Uterus (tissue), 4 donors: ENCODE results near the gene PRKCE. TPM values are rescaled to one million over a fixed set of nuclear protein-coding genes. Genes with fewer than 3 reads are reported as not detected.

Experiments
- DNase-seq, 2 donors: peaks; one replicate each; pipeline ENCODE4 v3.0.0-alpha.2; 2019 to 2020
- H3K27ac ChIP-seq, 2 donors: fragments of 200-600 bp; sonication (generic); 1 replicate in 1 of 2; 2 replicates in 1 of 2; pipeline ENCODE4 v1.5.1; 2016 to 2018
- H3K27me3 ChIP-seq, 2 donors: fragments of 200-600 bp; sonication (generic); one replicate each; pipeline ENCODE4 v1.5.1; 2018 to 2019; ENCODE audit warnings: control low read depth in 1 of 2
- H3K36me3 ChIP-seq, 2 donors: fragments of 200-600 bp; sonication (generic); one replicate each; pipeline ENCODE4 v1.5.1; 2019; ENCODE audit warnings: control low read depth in 1 of 2
- H3K4me1 ChIP-seq, 2 donors: fragments of 200-600 bp; sonication (generic); one replicate each; pipeline ENCODE4 v1.5.1; 2018 to 2019; ENCODE audit warnings: control low read depth in 1 of 2
- H3K4me3 ChIP-seq, 2 donors: fragments of 200-600 bp; sonication (generic); 1 replicate in 1 of 2; 2 replicates in 1 of 2; pipeline ENCODE4 v1.5.1; 2018 to 2019; ENCODE audit warnings: mild to moderate bottlenecking in 1 of 2
- H3K9me3 ChIP-seq, 2 donors: fragments of 200-600 bp; sonication (generic); one replicate each; pipeline ENCODE4 v1.5.1; 2019; ENCODE audit warnings: control low read depth in 1 of 2
- POLR2A ChIP-seq, 2 donors: fragments of 450-650 bp; IDR thresholded peaks; one replicate each; pipeline ENCODE4 v1.6.1; 2016; ENCODE audit warnings: antibody characterized with exemption in 2 of 2, mild to moderate bottlenecking in 1 of 2, moderate library complexity in 1 of 2
- intact Hi-C: fragments of 100-400 bp; cut with DNase I; formaldehyde crosslinking; loops from one replicate; pipeline ENCODE4 v1.15.1; 2023; ENCODE audit warnings: low total_unique reads
- total RNA-seq, 4 donors: library from RNA; depleted of rRNA in 3 of 4; stranded (reverse); fragments of >200 nt in 3 of 4; gene quantifications; one replicate each; pipeline versions ENCODE4 v1.1.0 to v1.2.4, GENCODE V29; 2014 to 2023
- TF ChIP-seq, protein P1 (sequence below), 4 experiments: fragments of 200-600 bp in 2 of 4; fragments of 450-650 bp in 2 of 4; sonication (generic) in 2 of 4; IDR thresholded peaks; one replicate each; pipeline ENCODE4 v1.5.1; 2016 to 2019; ENCODE audit warnings: antibody characterized with exemption in 4 of 4, mild to moderate bottlenecking in 2 of 4, moderate library complexity in 1 of 4
- donor health status: DM: yes; HTN: yes; CAD: no.

The PRKCE gene
- total RNA-seq, 4 donors from 2014 or later, result 3.8 to 47.6 (median 14.2) TPM

DNA sequence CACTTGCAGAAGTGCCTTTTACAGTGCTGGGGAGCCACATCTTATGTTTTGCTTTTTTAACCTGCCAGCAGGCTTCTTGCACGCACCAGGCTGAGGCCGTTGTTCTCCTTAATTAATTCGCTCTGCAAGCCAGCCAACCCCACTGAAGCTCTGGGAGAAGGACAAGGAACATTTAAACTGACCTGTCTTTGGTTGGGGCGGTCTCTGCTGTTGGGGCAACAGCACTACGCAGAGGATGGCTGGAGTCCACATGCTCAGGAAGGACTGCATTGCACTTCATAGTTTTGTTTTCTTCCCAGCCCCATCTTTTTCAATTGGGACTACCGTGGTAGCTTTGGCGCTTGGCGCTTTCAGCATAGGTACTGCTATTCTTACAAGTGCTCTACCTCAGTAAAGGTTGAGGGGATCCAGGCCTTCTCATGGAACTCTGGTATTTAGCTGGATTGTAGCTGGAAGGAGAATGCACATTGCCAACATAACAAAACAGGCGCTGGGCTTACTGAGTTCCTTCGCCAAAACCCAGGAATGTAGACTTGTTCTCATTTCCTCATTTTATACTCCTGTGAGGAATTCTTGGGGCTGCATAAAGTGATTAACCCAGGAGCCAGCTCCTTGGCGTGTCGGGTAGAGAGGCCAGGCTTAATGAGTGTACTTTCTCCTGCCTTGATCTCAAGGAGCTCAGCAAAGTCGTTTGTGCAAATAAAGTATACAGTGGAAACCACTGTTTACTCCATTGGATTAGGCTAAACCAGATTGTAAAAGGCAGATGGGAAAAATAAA is 146.2 kb downstream of the PRKCE start:
- no peak overlapping the region for H3K4me3 ChIP-seq
- no peaks in the 10 kb centered on the region for H3K36me3 ChIP-seq
- TF ChIP-seq, protein P1, sequence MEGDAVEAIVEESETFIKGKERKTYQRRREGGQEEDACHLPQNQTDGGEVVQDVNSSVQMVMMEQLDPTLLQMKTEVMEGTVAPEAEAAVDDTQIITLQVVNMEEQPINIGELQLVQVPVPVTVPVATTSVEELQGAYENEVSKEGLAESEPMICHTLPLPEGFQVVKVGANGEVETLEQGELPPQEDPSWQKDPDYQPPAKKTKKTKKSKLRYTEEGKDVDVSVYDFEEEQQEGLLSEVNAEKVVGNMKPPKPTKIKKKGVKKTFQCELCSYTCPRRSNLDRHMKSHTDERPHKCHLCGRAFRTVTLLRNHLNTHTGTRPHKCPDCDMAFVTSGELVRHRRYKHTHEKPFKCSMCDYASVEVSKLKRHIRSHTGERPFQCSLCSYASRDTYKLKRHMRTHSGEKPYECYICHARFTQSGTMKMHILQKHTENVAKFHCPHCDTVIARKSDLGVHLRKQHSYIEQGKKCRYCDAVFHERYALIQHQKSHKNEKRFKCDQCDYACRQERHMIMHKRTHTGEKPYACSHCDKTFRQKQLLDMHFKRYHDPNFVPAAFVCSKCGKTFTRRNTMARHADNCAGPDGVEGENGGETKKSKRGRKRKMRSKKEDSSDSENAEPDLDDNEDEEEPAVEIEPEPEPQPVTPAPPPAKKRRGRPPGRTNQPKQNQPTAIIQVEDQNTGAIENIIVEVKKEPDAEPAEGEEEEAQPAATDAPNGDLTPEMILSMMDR (IDR thresholded peaks at IDR 0.05), result no peak
- TF ChIP-seq POLR2A (IDR thresholded peaks at IDR 0.05), result no peak
- peaks cover 0 to 9% of the 10 kb centered on the region in 2 donors for H3K4me1 ChIP-seq
- H3K27me3 ChIP-seq, result no peaks in the 10 kb centered on the region
- intact Hi-C loops, result no loop called here
- no peak for DNase-seq
- H3K9me3 ChIP-seq, result no peaks in the 10 kb centered on the region
- H3K27ac ChIP-seq, result no peak overlapping the region

DNA sequence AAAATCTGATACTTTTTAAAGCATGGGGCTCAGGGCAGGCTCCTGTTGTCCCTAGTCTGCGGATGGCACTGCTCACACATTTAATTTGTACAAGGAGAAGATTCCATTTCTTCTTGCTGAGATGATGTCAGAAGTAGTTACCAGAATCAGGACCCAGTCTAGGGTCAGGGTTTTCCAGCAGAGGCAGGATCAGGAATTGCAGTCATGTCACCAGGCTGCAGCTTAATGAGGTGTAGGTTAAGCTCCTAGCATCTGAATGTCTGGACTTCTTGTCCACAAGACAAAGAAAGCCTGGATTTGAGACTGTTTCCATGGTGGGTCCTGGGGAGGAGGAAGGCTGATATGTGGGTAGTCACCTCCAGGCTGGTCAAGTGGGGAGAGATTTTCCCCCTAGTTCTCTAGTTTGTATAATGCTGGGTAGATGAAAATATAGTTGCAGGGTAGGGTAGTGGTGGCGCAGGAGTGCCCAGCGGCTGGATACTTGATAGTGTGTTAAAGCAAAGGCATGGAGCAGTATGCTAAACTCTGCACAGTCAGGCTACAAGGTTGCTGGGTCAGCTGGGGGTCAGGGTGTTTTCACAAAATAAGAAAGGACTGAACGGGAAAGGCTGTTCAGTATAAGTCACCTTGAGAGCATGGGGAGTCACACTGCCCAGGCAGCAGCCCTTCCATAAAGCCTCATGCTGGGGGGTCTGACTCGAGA is 148.4 kb downstream of the PRKCE start:
- Histone ChIP-seq H3K4me3 (no peak overlapping the region), H3K36me3 (no peaks in the 10 kb centered on the region), H3K27ac (no peak overlapping the region), H3K4me1 (no peaks in the 10 kb centered on the region), H3K9me3 (no peaks in the 10 kb centered on the region), H3K27me3 (no peaks in the 10 kb centered on the region)
- DNase-seq, result no peak
- intact Hi-C loops, result no loop called here
- TF ChIP-seq POLR2A (IDR thresholded peaks at IDR 0.05), result no peak
- TF ChIP-seq, protein P1 (IDR thresholded peaks at IDR 0.05), result no peak

DNA sequence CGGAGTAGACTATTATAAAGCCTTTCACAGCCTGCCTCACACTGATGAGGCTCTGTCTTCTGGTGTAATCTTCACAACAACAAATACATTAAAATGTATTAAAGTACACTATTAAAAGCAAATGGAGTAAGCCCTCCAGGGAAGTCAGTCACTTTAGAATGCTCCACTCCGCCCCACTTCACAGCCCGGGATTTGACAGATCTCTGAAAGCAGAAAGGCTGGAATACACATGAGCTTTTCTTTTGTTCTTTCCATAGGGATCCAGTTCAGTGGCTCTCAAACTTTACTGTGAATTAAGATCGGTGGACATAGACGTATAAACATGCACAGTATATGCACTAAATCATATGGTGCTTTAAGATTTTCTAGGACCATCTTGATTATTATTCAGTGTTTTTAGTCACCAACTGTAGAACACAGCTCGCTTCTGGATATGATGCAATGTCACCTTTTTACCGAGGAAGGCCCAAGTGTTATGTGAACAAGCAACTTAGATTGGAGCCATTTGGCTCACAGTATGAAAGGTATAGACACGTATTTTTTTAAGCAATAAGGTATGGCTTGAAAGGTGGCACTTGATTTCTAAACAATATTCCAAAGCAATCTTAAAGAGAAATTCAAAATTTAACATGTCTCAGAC is 151.1 kb downstream of the PRKCE start:
- no peak overlapping the region for H3K4me3 ChIP-seq
- no peak overlapping the region for H3K27ac ChIP-seq
- intact Hi-C loops, result no loop called here
- H3K4me1 ChIP-seq, result no peaks in the 10 kb centered on the region
- no peaks in the 10 kb centered on the region for H3K36me3 ChIP-seq
- H3K27me3 ChIP-seq, result no peaks in the 10 kb centered on the region
- no peaks in the 10 kb centered on the region for H3K9me3 ChIP-seq
- TF ChIP-seq POLR2A (IDR thresholded peaks at IDR 0.05), result no peak
- TF ChIP-seq, protein P1 (IDR thresholded peaks at IDR 0.05), result no peak
- DNase-seq, result no peak

DNA sequence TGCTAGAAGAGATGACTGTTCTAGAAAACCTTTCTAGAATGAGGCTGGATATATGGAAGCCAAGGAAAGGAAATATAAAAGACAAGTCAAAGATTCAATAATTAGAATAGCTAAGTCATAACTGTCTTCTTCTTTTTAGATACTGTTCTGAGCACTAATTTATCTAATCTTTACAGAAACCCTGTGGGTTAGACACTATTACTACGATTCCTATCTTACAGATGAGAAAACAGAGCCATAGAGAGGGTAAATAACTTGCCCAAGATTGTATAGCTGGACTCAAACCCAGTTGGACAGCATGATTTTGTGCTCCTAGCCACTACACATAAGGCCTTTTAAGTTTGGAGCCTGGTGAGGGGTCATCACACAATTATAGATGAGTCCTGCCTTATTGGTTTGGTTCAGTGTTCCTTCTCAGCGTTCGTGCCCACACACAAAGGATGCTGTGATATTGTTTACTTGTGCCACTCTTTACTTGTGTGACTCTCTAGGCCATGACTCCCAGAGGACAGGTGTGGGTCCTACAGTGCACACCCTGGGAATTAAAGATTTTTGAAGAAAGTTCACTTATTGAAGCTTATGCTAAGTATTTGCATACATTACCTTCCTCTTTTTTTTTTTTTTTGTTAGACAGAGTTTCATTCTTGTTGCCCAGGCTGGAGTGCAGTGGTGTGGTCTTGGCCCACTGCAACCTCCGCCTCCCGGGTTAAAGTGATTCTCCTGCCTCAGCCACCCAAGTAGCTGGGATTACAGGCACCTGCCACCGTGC is 153.7 kb downstream of the PRKCE start:
- no peaks in the 10 kb centered on the region for H3K27me3 ChIP-seq
- no peaks in the 10 kb centered on the region for H3K36me3 ChIP-seq
- TF ChIP-seq, protein P1 (IDR thresholded peaks at IDR 0.05), result no peak
- no peak for TF ChIP-seq POLR2A (IDR thresholded peaks at IDR 0.05)
- no peaks in the 10 kb centered on the region for H3K4me1 ChIP-seq
- no peak for DNase-seq
- H3K27ac ChIP-seq, result no peak overlapping the region
- H3K4me3 ChIP-seq, result no peak overlapping the region
- intact Hi-C loops, result no loop called here
- no peaks in the 10 kb centered on the region for H3K9me3 ChIP-seq
